ENCODE results near the gene KCNG2. TPM values are rescaled to one million over a fixed set of nuclear protein-coding genes. Genes with fewer than 3 reads are reported as not detected.

The KCNG2 gene
- total RNA-seq, 1 experiment from 2014 or later = not detected

GRCh38 chr18:79787527-79787864 is 10.2 kb upstream of the KCNG2 start:
- H3K27ac ChIP-seq = no peak overlapping the region
- no peaks in the 10 kb centered on the region for H4K20me1 ChIP-seq (ENCODE audit: insufficient read depth)
- POLR2A ChIA-PET (ENCODE audit: unreplicated experiment) = no interaction called here

GRCh38 chr18:79787865-79788733 is 9.6 kb upstream of the KCNG2 start:
- intact Hi-C loops (cut with micrococcal nuclease; ENCODE audit: unreplicated experiment) = no loop called here
- Histone ChIP-seq H3K9me2 (ENCODE audit: insufficient read depth) (no peaks in the 10 kb centered on the region), H3K79me2 (ENCODE audit: low read depth) (no peaks in the 10 kb centered on the region), H3F3A (ENCODE audit: insufficient read depth, low read depth) (peaks cover 29% of the 10 kb centered on the region), H3K4me3 (no peak overlapping the region), H3K4me2 (no peak overlapping the region), H3K4me1 (replicated peaks; ENCODE audit: insufficient read depth) (peaks cover 17% of the 10 kb centered on the region), H3K9me3 (ENCODE audit: insufficient read depth, low read depth) (no peaks in the 10 kb centered on the region), H2AFZ (no peak overlapping the region), H3K36me3 (ENCODE audit: low read depth) (no peaks in the 10 kb centered on the region), H3K27ac (no peak overlapping the region), H3K27me3 (ENCODE audit: insufficient read depth, low read depth) (0 out of 2 replicates have a peak, but pooled peaks cover 6% of the 10 kb centered on the region), H4K20me1 (ENCODE audit: insufficient read depth) (no peaks in the 10 kb centered on the region)
- no peak for DNase-seq
- ChIA-PET POLR2A (ENCODE audit: unreplicated experiment) (no interaction called here), CTCF (no interaction called here)
- TF ChIP-seq EZH2 (IDR thresholded peaks at IDR 0.05; ENCODE audit: low read depth) = no peak
- TF ChIP-seq CTCF (conservative IDR thresholded peaks at IDR 0.05) = no peak
- no TSS peak for BruUV-seq (replicated peaks)

More at GRCh38 chr18:79787527-79787864, 10.2 kb upstream of the KCNG2 start:
- no peak for TF ChIP-seq CTCF (conservative IDR thresholded peaks at IDR 0.05)
- TF ChIP-seq EZH2 (IDR thresholded peaks at IDR 0.05; ENCODE audit: low read depth) = no peak
- Histone ChIP-seq H3K9me2 (ENCODE audit: insufficient read depth) (no peaks in the 10 kb centered on the region), H3K4me1 (replicated peaks; ENCODE audit: insufficient read depth) (peaks cover 16% of the 10 kb centered on the region), H3K9me3 (ENCODE audit: insufficient read depth, low read depth) (no peaks in the 10 kb centered on the region), H3F3A (ENCODE audit: insufficient read depth, low read depth) (peaks cover 24% of the 10 kb centered on the region), H3K4me2 (no peak overlapping the region), H3K36me3 (ENCODE audit: low read depth) (no peaks in the 10 kb centered on the region), H3K4me3 (no peak overlapping the region), H3K79me2 (ENCODE audit: low read depth) (no peaks in the 10 kb centered on the region), H2AFZ (no peak overlapping the region), H3K27me3 (ENCODE audit: insufficient read depth, low read depth) (0 out of 2 replicates have a peak, but pooled peaks cover 10% of the 10 kb centered on the region)
- no peak for DNase-seq
- BruUV-seq (replicated peaks) = no TSS peak
- CTCF ChIA-PET = no interaction called here
- intact Hi-C loops (cut with micrococcal nuclease; ENCODE audit: unreplicated experiment) = no loop called here

- peaks cover 29% of the 10 kb centered on the region for H3F3A ChIP-seq (ENCODE audit: insufficient read depth, low read depth)
- H3K4me2 ChIP-seq = no peak overlapping the region
- no peak overlapping the region for H3K27ac ChIP-seq
- H3K4me3 ChIP-seq = no peak overlapping the region
- H3K4me1 ChIP-seq (replicated peaks; ENCODE audit: insufficient read depth) = peaks cover 17% of the 10 kb centered on the region
- no peaks in the 10 kb centered on the region for H3K79me2 ChIP-seq (ENCODE audit: low read depth)
- intact Hi-C loops (cut with micrococcal nuclease; ENCODE audit: unreplicated experiment) = no loop called here
- H2AFZ ChIP-seq = no peak overlapping the region
- H3K36me3 ChIP-seq (ENCODE audit: low read depth) = no peaks in the 10 kb centered on the region
- 0 out of 2 replicates have a peak, but pooled peaks cover 6% of the 10 kb centered on the region for H3K27me3 ChIP-seq (ENCODE audit: insufficient read depth, low read depth)
- no TSS peak for BruUV-seq (replicated peaks)
- H3K9me3 ChIP-seq (ENCODE audit: insufficient read depth, low read depth) = no peaks in the 10 kb centered on the region
- DNase-seq = no peak
- ChIA-PET CTCF (no interaction called here), POLR2A (ENCODE audit: unreplicated experiment) (no interaction called here)
- H4K20me1 ChIP-seq (ENCODE audit: insufficient read depth) = no peaks in the 10 kb centered on the region
- H3K9me2 ChIP-seq (ENCODE audit: insufficient read depth) = no peaks in the 10 kb centered on the region
- no peak for TF ChIP-seq CTCF (conservative IDR thresholded peaks at IDR 0.05)
- TF ChIP-seq EZH2 (IDR thresholded peaks at IDR 0.05; ENCODE audit: low read depth) = no peak
Measured at GRCh38 chr18:79788734-79789085, 9.0 kb upstream of the KCNG2 start.
